Activated T-cell treated with anti-CD3 and anti-CD28 coated beads for 48 hours (primary cell): ENCODE data around the gene SCML1.

Experiments
- DNase-seq: peaks from one replicate; pipeline ENCODE4 v3.0.0-alpha.2; 2020; ENCODE audit warnings: low read depth

SCML1 gene

GRCh38 chrX:17792826-17793225, 55.5 kb downstream of the SCML1 start:
- no peak for DNase-seq

GRCh38 chrX:17798921-17799320, 61.6 kb downstream of the SCML1 start:
- no peak for DNase-seq

- no peak for DNase-seq
These were observed 64.1 kb downstream of the SCML1 start for GRCh38 chrX:17801431-17801830.

DNA sequence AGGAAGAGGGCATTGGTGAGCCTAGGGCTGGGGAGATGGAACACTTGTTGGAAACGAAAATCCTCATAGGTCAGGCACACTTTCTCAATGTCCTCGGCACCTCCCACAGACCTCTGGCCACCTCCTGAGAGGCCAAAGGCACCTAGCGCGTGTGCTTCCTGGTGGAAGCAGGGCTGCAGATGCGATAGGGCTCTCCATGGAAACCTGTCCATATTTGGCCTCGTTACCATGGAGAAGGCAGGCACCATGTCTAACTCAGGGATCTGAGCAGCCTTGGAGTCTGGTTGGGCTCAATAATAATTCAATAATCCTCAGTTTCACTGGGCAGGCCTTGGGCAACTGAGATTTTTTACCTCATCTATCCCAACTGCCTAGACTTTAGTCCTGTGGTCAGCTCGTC, 65.5 kb downstream of the SCML1 start:
- no peak for DNase-seq

GRCh38 chrX:17803449-17803848, 66.2 kb downstream of the SCML1 start:
- no peak for DNase-seq
